Measurements from ENCODE around the gene INTS4. TPM values are rescaled to one million over a fixed set of nuclear protein-coding genes. Genes with fewer than 3 reads are reported as not detected.
"Not testable (repeated sequence)": the region's sequence is repeated elsewhere in the genome, so short reads cannot be mapped to it uniquely, and the experiment has no call there.

The INTS4 gene
- total RNA-seq, 1 donor: 63.8 TPM

- no peaks in the 10 kb centered on the region for H3K4me1 ChIP-seq (ENCODE audit: insufficient read depth, low read length)
- no peaks in the 10 kb centered on the region for H3K27me3 ChIP-seq (ENCODE audit: insufficient read depth, low read length)
- no peaks in the 10 kb centered on the region for H3K9me3 ChIP-seq (ENCODE audit: low read depth, low read length)
- no peak overlapping the region for H3K4me3 ChIP-seq (ENCODE audit: low read length)
These were observed 36.2 kb upstream of the INTS4 start for GRCh38 chr11:78030429-78031325.

GRCh38 chr11:78028423-78028822 lies 34.0 kb upstream of the INTS4 start:
- not testable (repeated sequence) for H3K9me3 ChIP-seq (ENCODE audit: low read depth, low read length); H3K4me3 ChIP-seq (ENCODE audit: low read length); H3K27me3 ChIP-seq (ENCODE audit: insufficient read depth, low read length); H3K4me1 ChIP-seq (ENCODE audit: insufficient read depth, low read length)

- Histone ChIP-seq H3K4me3 (ENCODE audit: low read length) (no peak overlapping the region), H3K27me3 (ENCODE audit: insufficient read depth, low read length) (peaks cover 6% of the 10 kb centered on the region), H3K9me3 (ENCODE audit: low read depth, low read length) (no peaks in the 10 kb centered on the region), H3K4me1 (ENCODE audit: insufficient read depth, low read length) (no peaks in the 10 kb centered on the region)
These were observed 33.3 kb upstream of the INTS4 start for GRCh38 chr11:78027759-78028158.

GRCh38 chr11:78025378-78025777 lies 30.9 kb upstream of the INTS4 start:
- no peaks in the 10 kb centered on the region for H3K9me3 ChIP-seq (ENCODE audit: low read depth, low read length)
- H3K4me3 ChIP-seq (ENCODE audit: low read length): no peak overlapping the region
- peaks cover 12% of the 10 kb centered on the region for H3K27me3 ChIP-seq (ENCODE audit: insufficient read depth, low read length)
- no peaks in the 10 kb centered on the region for H3K4me1 ChIP-seq (ENCODE audit: insufficient read depth, low read length)

- no peak overlapping the region for H3K4me3 ChIP-seq (ENCODE audit: low read length)
- no peaks in the 10 kb centered on the region for H3K4me1 ChIP-seq (ENCODE audit: insufficient read depth, low read length)
- H3K27me3 ChIP-seq (ENCODE audit: insufficient read depth, low read length): peaks cover 12% of the 10 kb centered on the region
- no peaks in the 10 kb centered on the region for H3K9me3 ChIP-seq (ENCODE audit: low read depth, low read length)
These were observed 29.0 kb upstream of the INTS4 start for GRCh38 chr11:78023426-78023825.

- Histone ChIP-seq H3K4me3 (ENCODE audit: low read length) (no peak within 1 kb of the TSS), H3K4me1 (ENCODE audit: insufficient read depth, low read length) (no peaks in the 10 kb centered on the region), H3K27me3 (ENCODE audit: insufficient read depth, low read length) (peaks cover 12% of the 10 kb centered on the region), H3K9me3 (ENCODE audit: low read depth, low read length) (no peaks in the 10 kb centered on the region)
These were observed 28.2 kb upstream of the INTS4 start, which contains the start of gene KCTD14 for GRCh38 chr11:78022397-78023396. Gene KCTD14, minus strand, starts transcription at chr11:78023276. Its CDS starts 27 bp downstream, at chr11:78023249.

GRCh38 chr11:78021611-78022010 lies 27.1 kb upstream of the INTS4 start:
- no peaks in the 10 kb centered on the region for H3K9me3 ChIP-seq (ENCODE audit: low read depth, low read length)
- no peaks in the 10 kb centered on the region for H3K4me1 ChIP-seq (ENCODE audit: insufficient read depth, low read length)
- no peak overlapping the region for H3K4me3 ChIP-seq (ENCODE audit: low read length)
- peaks cover 12% of the 10 kb centered on the region for H3K27me3 ChIP-seq (ENCODE audit: insufficient read depth, low read length)

- no peaks in the 10 kb centered on the region for H3K9me3 ChIP-seq (ENCODE audit: low read depth, low read length)
- H3K27me3 ChIP-seq (ENCODE audit: insufficient read depth, low read length): peaks cover 12% of the 10 kb centered on the region
- H3K4me3 ChIP-seq (ENCODE audit: low read length): no peak overlapping the region
- H3K4me1 ChIP-seq (ENCODE audit: insufficient read depth, low read length): no peaks in the 10 kb centered on the region
These were observed 25.8 kb upstream of the INTS4 start for GRCh38 chr11:78020246-78020645.

- Histone ChIP-seq H3K9me3 (ENCODE audit: low read depth, low read length) (no peaks in the 10 kb centered on the region), H3K27me3 (ENCODE audit: insufficient read depth, low read length) (peaks cover 12% of the 10 kb centered on the region), H3K4me1 (ENCODE audit: insufficient read depth, low read length) (no peaks in the 10 kb centered on the region), H3K4me3 (ENCODE audit: low read length) (no peak overlapping the region)
These were observed 25.3 kb upstream of the INTS4 start for GRCh38 chr11:78019808-78020207.

- no peaks in the 10 kb centered on the region for H3K4me1 ChIP-seq (ENCODE audit: insufficient read depth, low read length)
- H3K27me3 ChIP-seq (ENCODE audit: insufficient read depth, low read length): no peaks in the 10 kb centered on the region
- H3K9me3 ChIP-seq (ENCODE audit: low read depth, low read length): no peaks in the 10 kb centered on the region
- no peak overlapping the region for H3K4me3 ChIP-seq (ENCODE audit: low read length)
These were observed 21.4 kb upstream of the INTS4 start for GRCh38 chr11:78015878-78016277.

GRCh38 chr11:78014937-78015520 lies 20.6 kb upstream of the INTS4 start:
- not testable (repeated sequence) for H3K4me3 ChIP-seq (ENCODE audit: low read length); H3K27me3 ChIP-seq (ENCODE audit: insufficient read depth, low read length); H3K4me1 ChIP-seq (ENCODE audit: insufficient read depth, low read length); H3K9me3 ChIP-seq (ENCODE audit: low read depth, low read length)

- Histone ChIP-seq H3K27me3 (ENCODE audit: insufficient read depth, low read length) (no peaks in the 10 kb centered on the region), H3K9me3 (ENCODE audit: low read depth, low read length) (no peaks in the 10 kb centered on the region), H3K4me1 (ENCODE audit: insufficient read depth, low read length) (no peaks in the 10 kb centered on the region), H3K4me3 (ENCODE audit: low read length) (no peak overlapping the region)
These were observed 16.8 kb upstream of the INTS4 start for GRCh38 chr11:78011301-78011700.

GRCh38 chr11:78010755-78011154 lies 16.3 kb upstream of the INTS4 start:
- Histone ChIP-seq H3K4me1 (ENCODE audit: insufficient read depth, low read length) (no peaks in the 10 kb centered on the region), H3K27me3 (ENCODE audit: insufficient read depth, low read length) (no peaks in the 10 kb centered on the region), H3K4me3 (ENCODE audit: low read length) (no peak overlapping the region), H3K9me3 (ENCODE audit: low read depth, low read length) (no peaks in the 10 kb centered on the region)

GRCh38 chr11:78010304-78010703 lies 15.8 kb upstream of the INTS4 start:
- Histone ChIP-seq H3K9me3 (ENCODE audit: low read depth, low read length) (no peaks in the 10 kb centered on the region), H3K27me3 (ENCODE audit: insufficient read depth, low read length) (no peaks in the 10 kb centered on the region), H3K4me1 (ENCODE audit: insufficient read depth, low read length) (no peaks in the 10 kb centered on the region), H3K4me3 (ENCODE audit: low read length) (no peak overlapping the region)

GRCh38 chr11:78009062-78009461 lies 14.6 kb upstream of the INTS4 start:
- no peaks in the 10 kb centered on the region for H3K4me1 ChIP-seq (ENCODE audit: insufficient read depth, low read length)
- no peak overlapping the region for H3K4me3 ChIP-seq (ENCODE audit: low read length)
- no peaks in the 10 kb centered on the region for H3K9me3 ChIP-seq (ENCODE audit: low read depth, low read length)
- no peaks in the 10 kb centered on the region for H3K27me3 ChIP-seq (ENCODE audit: insufficient read depth, low read length)
